Peyer's patch (tissue), 4 donors: ENCODE data around the gene SETD1B.

ENCODE experiments used
- CTCF ChIP-seq, 6 experiments: fragments of 450-650 bp in 4 of 6; fragments of 200-600 bp in 2 of 6; sonication (generic) in 1 of 6; IDR thresholded peaks; one replicate each; pipeline ENCODE4 v1.5.1; 2017 to 2019; ENCODE audit warnings: antibody characterized with exemption in 6 of 6, mild to moderate bottlenecking in 3 of 6, moderate library complexity in 1 of 6
- POLR2A ChIP-seq, 2 donors: fragments of 450-650 bp; IDR thresholded peaks; one replicate each; pipeline ENCODE4 v1.5.1; 2017; ENCODE audit warnings: antibody characterized with exemption in 2 of 2, mild to moderate bottlenecking in 2 of 2, moderate library complexity in 2 of 2

DNA sequence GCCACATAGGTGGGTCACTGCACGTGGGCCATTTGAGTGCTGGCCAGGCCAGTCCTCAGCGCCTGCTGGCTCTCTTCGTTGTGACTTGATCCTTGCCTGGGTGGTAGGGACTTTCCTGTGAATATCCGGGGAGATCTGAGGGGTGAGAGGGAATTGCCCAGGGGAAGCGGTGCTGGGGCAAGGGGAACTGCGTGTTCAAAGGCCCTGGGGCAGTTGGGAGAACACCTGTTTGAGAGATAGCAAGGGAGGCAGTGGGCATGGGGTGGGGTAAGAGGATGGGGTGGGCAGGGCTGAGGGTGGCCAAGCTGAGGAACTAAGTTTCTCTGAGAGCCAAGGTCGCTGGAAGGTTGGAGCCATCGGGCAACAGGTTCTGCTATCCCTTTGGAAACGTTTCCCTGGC is 25.0 kb downstream of the SETD1B start:
- TF ChIP-seq CTCF (IDR thresholded peaks at IDR 0.05) = no peak
- TF ChIP-seq POLR2A (IDR thresholded peaks at IDR 0.05) = no peak
